LNCaP clone FGC (cell line): ENCODE measurements around the gene LRFN3.

Experiments
- DNase-seq: peaks from one replicate; pipeline ENCODE4 v3.0.0-alpha.2; 2011; ENCODE audit warnings: low read depth
- H3K4me3 ChIP-seq: 2 replicates; pipeline ENCODE4 v1.5.1; 2011; ENCODE audit warnings: mild to moderate bottlenecking, low read depth, low read length, control low read depth
- TF ChIP-seq, protein P1 (sequence below): IDR thresholded peaks from 2 replicates; pipeline ENCODE4 v1.5.1; 2012; ENCODE audit warnings: mild to moderate bottlenecking; ENCODE audit not compliant: control insufficient read depth, insufficient read depth; ENCODE audit errors: extremely low read depth

Gene LRFN3

DNA sequence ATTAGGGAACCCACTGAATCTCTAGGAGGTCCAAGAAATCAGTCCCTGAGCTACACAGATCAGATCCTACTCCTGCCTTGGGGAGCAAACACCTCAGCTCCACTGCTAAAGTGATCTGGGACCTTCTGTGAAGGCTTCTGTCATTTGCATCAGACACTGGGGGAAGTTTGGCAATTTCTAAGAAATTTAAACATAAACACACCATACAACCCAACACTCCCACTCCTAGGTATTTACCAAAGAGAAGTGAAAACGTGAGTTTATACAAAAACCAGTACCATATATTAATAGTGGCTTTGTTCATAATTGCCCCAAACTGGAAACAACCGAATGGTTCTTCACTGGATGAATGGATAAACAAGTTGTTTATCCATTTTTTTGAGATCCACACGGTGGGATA is 20.7 kb upstream of the LRFN3 start:
- TF ChIP-seq, protein P1, sequence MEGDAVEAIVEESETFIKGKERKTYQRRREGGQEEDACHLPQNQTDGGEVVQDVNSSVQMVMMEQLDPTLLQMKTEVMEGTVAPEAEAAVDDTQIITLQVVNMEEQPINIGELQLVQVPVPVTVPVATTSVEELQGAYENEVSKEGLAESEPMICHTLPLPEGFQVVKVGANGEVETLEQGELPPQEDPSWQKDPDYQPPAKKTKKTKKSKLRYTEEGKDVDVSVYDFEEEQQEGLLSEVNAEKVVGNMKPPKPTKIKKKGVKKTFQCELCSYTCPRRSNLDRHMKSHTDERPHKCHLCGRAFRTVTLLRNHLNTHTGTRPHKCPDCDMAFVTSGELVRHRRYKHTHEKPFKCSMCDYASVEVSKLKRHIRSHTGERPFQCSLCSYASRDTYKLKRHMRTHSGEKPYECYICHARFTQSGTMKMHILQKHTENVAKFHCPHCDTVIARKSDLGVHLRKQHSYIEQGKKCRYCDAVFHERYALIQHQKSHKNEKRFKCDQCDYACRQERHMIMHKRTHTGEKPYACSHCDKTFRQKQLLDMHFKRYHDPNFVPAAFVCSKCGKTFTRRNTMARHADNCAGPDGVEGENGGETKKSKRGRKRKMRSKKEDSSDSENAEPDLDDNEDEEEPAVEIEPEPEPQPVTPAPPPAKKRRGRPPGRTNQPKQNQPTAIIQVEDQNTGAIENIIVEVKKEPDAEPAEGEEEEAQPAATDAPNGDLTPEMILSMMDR, result no peak

DNA sequence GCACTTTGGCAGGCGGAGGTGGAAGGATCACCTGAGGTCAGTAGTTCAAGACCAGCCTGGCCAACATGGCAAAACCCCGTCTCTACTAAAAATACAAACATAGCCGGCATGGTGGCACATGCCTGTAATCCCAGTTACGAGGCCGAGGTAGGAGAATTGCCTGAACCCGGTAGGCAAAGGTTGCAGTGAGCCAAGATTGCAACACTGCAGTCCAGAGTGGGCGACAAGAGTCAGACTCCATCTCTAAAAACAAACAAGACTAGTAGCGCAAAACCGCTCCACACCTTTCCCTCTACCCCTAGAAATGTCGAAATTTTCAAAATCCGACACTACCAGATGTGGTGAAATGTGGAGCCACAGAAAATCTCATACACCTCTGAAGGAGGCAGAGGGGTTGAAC is 16.9 kb upstream of the LRFN3 start:
- TF ChIP-seq, protein P1, result no peak
- H3K4me3 ChIP-seq, result no peak overlapping the region
- DNase-seq, result no peak

More for the DNA sequence above, 20.7 kb upstream of the LRFN3 start:
- DNase-seq, result no peak
- no peak overlapping the region for H3K4me3 ChIP-seq

DNA sequence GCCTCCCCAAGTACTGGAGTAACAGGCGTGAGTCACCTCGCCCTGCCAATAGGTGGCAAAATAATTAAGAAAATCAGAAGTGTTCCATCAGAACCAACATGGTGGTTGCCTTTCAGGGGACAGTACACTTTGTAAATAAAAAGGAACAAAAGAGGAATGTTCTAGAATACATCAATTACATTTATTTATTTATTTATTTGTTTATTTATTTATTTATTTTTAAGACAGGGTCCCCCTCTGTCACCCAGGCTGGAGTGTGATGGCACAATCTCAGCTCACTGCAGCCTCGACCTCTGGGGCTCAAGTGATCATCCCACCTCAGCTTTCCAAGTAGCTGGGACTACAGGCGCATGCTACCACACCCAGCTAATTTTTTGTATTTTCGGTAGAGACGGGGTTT is 15.2 kb upstream of the LRFN3 start:
- TF ChIP-seq, protein P1, result no peak
- no peak for DNase-seq
- no peak overlapping the region for H3K4me3 ChIP-seq

DNA sequence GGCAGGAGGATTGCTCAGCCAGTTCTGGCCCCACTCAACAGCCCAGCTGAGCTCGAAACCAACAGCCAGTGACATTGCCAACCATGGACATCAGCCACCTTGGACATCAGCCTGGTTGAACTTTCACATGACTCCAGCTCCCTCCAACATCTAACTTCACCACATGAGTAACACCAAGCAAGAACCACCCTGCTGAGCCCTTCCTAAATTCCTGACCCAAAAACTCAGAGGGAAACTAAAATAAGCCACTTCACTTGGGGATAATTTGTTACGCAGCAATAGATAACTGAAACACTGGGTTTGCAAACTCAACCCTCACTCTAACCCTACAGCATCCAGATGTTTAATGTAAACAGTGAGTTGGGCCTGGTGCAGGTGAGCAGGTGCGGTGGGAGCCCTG is 10.7 kb upstream of the LRFN3 start:
- H3K4me3 ChIP-seq, result no peak overlapping the region
- DNase-seq, result no peak
- TF ChIP-seq, protein P1, result no peak

DNA sequence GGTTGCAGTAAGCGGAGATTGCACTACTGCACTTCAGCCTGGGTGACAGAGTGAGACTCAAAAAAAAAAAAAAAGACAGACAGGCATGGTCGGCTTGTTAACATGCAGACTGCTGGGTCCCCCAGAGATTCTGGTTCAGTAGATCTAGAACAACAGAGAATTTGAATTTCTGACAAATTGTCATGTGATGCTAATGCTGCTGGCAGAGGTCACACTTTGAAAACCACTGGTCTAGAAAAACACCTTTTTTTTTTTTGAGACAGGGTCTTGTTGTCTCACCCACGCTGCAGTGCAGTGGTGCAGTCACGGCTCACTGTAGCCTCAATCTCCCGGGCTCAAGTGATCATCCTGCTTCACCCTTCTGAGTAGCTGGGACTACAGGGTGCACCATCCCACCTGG is 7.7 kb upstream of the LRFN3 start:
- TF ChIP-seq, protein P1, result no peak
- no peak overlapping the region for H3K4me3 ChIP-seq
- DNase-seq, result no peak

DNA sequence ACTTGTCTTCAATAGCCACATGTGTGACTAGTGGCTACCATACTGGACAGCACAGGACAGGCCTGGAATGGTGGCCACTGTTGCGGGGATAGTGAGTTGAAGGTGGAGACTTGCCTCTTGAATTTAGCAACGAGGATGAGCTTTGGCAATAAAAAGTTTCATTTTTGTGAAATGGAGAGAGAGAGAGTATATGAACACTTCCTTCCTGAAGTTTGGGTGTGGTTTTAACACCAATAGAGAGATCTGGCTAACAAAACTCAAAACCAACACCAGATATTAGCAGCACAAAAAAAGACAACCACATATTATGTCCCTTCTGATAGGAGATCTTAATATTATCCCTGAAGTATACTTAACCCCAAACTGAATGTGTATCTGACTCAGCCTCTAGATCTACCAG is 6.3 kb upstream of the LRFN3 start:
- no peak overlapping the region for H3K4me3 ChIP-seq
- DNase-seq, result no peak
- TF ChIP-seq, protein P1, result no peak

DNA sequence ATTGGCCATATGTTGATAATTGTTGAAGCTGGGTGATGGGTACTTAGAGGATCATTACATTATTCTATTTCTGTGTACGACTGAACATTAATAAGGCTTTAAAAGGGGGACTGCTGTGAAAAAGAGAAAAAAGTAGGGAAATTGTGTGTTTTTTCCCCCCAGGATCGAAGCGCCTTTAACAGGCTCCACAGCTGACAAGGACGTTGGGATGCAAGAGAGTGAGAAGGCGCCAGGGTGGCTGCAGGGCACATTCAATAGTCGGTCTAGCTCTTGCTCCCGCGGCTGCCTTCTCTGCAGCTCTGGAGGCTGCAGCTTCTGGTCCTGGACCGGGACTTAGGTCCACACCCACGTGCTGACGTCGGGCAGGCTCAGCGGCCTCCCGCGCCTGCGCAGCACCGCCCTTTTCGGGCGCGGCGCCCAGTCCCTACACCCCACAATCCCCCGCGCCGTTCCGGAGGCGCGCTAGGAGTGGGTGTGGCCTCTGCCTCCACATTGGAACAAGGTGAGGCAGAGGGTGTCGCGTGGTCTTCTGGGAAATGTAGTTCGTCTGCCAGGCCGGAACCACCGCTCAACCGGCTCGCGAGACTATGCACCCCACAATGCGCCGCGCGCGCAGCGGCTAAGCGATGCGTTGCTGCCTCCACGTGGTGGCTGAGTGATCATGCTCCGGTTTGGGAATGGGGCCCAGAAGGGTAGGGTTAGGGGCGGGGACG is 4.9 kb upstream of the LRFN3 start:
- peak overlapping the region; percentile 30 for H3K4me3 ChIP-seq
- TF ChIP-seq, protein P1, result peak; percentile 99
- peak; percentile 99 for DNase-seq
